ENCODE measurements around the gene ATF4. TPM values are rescaled to one million over a fixed set of nuclear protein-coding genes. Genes with fewer than 3 reads are reported as not detected.

ATF4 gene
- polyA plus RNA-seq, 1 donor from 2014 or later: 394 TPM

GRCh38 chr22:39472570-39473556, 47.5 kb upstream of the ATF4 start:
- TF ChIP-seq SMC3 (conservative IDR thresholded peaks at IDR 0.05; ENCODE audit: poor library complexity) (no peak), MXI1 (conservative IDR thresholded peaks at IDR 0.05; ENCODE audit: poor library complexity, severe bottlenecking) (no peak), EZH2 (IDR thresholded peaks at IDR 0.05; ENCODE audit: borderline replicate concordance, insufficient read depth, low read length, poor library complexity, severe bottlenecking) (no peak), CTCF (IDR thresholded peaks at IDR 0.05; ENCODE audit: poor library complexity, severe bottlenecking) (no peak), RAD21 (conservative IDR thresholded peaks at IDR 0.05) (no peak), REST (IDR thresholded peaks at IDR 0.05; ENCODE audit: borderline replicate concordance) (no peak), POLR2AphosphoS5 (IDR thresholded peaks at IDR 0.05) (no peak)
- no peak overlapping the region for H3K4me2 ChIP-seq (ENCODE audit: low read length)
- no peaks in the 10 kb centered on the region for H3K79me2 ChIP-seq (replicated peaks; ENCODE audit: insufficient read depth, low read length)
- H3K27ac ChIP-seq (ENCODE audit: low read length): no peak overlapping the region
- H3F3A ChIP-seq (ENCODE audit: insufficient read depth, low read length, poor library complexity, severe bottlenecking): no peaks in the 10 kb centered on the region
- H4K20me1 ChIP-seq (ENCODE audit: insufficient read depth): no peaks in the 10 kb centered on the region
- H3K9me2 ChIP-seq (ENCODE audit: insufficient read depth, low read length): no peaks in the 10 kb centered on the region
- no peaks in the 10 kb centered on the region for H3K9me3 ChIP-seq (ENCODE audit: low read length)
- no peak overlapping the region for H3K4me3 ChIP-seq (ENCODE audit: low read length)
- H3K36me3 ChIP-seq (ENCODE audit: insufficient read depth, low read length): no peaks in the 10 kb centered on the region
- no peaks in the 10 kb centered on the region for H3K27me3 ChIP-seq (ENCODE audit: insufficient read depth, low read depth, low read length)
- no peak overlapping the region for H2AFZ ChIP-seq (ENCODE audit: low read depth, low read length)
- H3K9ac ChIP-seq (ENCODE audit: low read length): no peak overlapping the region

- TF ChIP-seq RAD21 (conservative IDR thresholded peaks at IDR 0.05) (no peak), SMC3 (conservative IDR thresholded peaks at IDR 0.05; ENCODE audit: poor library complexity) (no peak), POLR2AphosphoS5 (IDR thresholded peaks at IDR 0.05) (no peak), EZH2 (IDR thresholded peaks at IDR 0.05; ENCODE audit: borderline replicate concordance, insufficient read depth, low read length, poor library complexity, severe bottlenecking) (no peak), CTCF (IDR thresholded peaks at IDR 0.05; ENCODE audit: poor library complexity, severe bottlenecking) (no peak), MXI1 (conservative IDR thresholded peaks at IDR 0.05; ENCODE audit: poor library complexity, severe bottlenecking) (no peak), TAF1 (IDR thresholded peaks at IDR 0.05; ENCODE audit: low read depth) (no peak), EP300 (conservative IDR thresholded peaks at IDR 0.05; ENCODE audit: poor library complexity, severe bottlenecking) (no peak), REST (IDR thresholded peaks at IDR 0.05; ENCODE audit: borderline replicate concordance) (no peak)
- Histone ChIP-seq H3K36me3 (ENCODE audit: insufficient read depth, low read length) (no peaks in the 10 kb centered on the region), H3K27ac (ENCODE audit: low read length) (no peak overlapping the region), H3F3A (ENCODE audit: insufficient read depth, low read length, poor library complexity, severe bottlenecking) (no peaks in the 10 kb centered on the region), H3K9me3 (ENCODE audit: low read length) (no peaks in the 10 kb centered on the region), H4K20me1 (ENCODE audit: insufficient read depth) (no peaks in the 10 kb centered on the region), H3K9ac (ENCODE audit: low read length) (no peak overlapping the region), H3K79me2 (replicated peaks; ENCODE audit: insufficient read depth, low read length) (no peaks in the 10 kb centered on the region), H3K9me2 (ENCODE audit: insufficient read depth, low read length) (no peaks in the 10 kb centered on the region), H2AFZ (ENCODE audit: low read depth, low read length) (no peak overlapping the region), H3K4me3 (ENCODE audit: low read length) (no peak overlapping the region), H3K27me3 (ENCODE audit: insufficient read depth, low read depth, low read length) (no peaks in the 10 kb centered on the region), H3K4me2 (ENCODE audit: low read length) (no peak overlapping the region)
Observed at GRCh38 chr22:39473851-39474250, 46.5 kb upstream of the ATF4 start.
